HG02678 (cell line): Measurements from ENCODE around the gene ISY1.
A peak's percentile ranks its signal among the peaks of the same experiment; 100 is the strongest.
"Not testable (repeated sequence)": the region's sequence is repeated elsewhere in the genome, so short reads cannot be mapped to it uniquely, and the experiment has no call there.

ENCODE experiments used
- ATAC-seq: cut with Tn5 transposase; IDR thresholded peaks from one replicate; pipeline ENCODE4 v1.9.1; 2021; ENCODE audit warnings: mild to moderate bottlenecking, moderate library complexity; ENCODE audit not compliant: unreplicated experiment

The ISY1 gene

GRCh38 chr3:129160891-129161859, at the start of gene ISY1:
TSS of gene ISY1 (minus strand) at chr3:129161063. CDS start at chr3:129160975, 88 bp downstream.
- ATAC-seq, result peak; percentile 80

GRCh38 chr3:129207479-129207878, 46.6 kb upstream of the ISY1 start:
- no peak for ATAC-seq

GRCh38 chr3:129205109-129205832, 44.4 kb upstream of the ISY1 start:
- no peak for ATAC-seq

DNA sequence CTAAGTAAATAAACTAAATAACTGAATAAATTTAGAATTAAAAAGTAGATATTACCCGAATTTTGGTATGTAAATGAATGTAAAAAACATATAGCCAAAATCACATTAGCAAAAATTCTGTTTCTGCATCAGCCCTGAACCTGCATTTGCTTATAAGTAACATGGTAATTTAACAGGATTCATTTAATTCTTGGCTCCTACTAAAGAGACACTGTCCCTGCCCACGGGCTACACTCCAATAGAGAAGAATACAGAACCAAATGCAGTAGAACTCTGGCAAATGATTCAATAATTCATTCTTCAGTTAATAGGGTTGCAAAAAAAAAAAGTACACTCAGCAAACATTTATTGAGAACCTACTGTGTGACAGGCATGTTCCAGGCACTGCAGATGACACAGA, 43.6 kb upstream of the ISY1 start:
- no peak for ATAC-seq

DNA sequence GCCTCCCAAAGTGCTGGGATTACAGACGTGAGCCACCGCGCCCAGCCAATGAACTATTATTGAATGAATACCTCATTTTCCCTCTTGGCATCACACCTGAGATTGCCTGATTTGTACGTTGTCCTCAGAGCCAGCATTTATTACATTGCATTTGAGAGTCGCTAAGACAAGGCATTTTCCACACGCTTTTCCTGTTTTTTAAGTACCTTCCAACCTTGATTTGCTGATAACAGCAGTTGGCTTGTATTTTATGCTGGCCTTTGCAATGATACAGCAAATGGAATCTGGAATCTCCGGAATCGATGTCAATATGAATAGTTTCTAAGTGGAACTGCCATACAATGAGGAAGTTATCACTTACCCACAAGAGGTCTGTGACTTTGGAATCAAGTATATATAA, 38.5 kb upstream of the ISY1 start:
- no peak for ATAC-seq

GRCh38 chr3:129197321-129197720, 36.5 kb upstream of the ISY1 start:
- ATAC-seq, result no peak

DNA sequence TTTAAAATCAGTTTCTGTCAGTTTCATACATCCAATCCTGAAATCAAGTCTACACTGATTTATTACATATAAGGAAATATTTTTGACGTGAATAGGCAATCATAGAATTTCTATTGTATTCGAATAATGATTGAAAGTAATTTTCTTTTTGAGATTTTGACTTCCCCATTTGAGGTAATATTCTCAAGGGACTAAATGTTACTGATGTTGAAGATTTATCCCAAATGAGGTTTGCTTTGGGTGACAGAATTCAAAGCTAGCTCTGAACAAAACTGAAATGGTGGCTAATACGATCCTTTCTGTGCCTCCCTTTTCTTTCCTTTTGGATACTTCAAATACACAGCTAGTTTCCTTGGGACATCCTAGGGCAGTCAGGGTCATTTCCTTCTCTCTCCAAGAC, 35.7 kb upstream of the ISY1 start:
- no peak for ATAC-seq

GRCh38 chr3:129195731-129196256, 34.9 kb upstream of the ISY1 start:
- ATAC-seq, result no peak

- ATAC-seq, result not testable (repeated sequence)
Measured at GRCh38 chr3:129189793-129190192, 28.9 kb upstream of the ISY1 start.

- ATAC-seq, result no peak
Measured at GRCh38 chr3:129187857-129188256, 27.0 kb upstream of the ISY1 start.

DNA sequence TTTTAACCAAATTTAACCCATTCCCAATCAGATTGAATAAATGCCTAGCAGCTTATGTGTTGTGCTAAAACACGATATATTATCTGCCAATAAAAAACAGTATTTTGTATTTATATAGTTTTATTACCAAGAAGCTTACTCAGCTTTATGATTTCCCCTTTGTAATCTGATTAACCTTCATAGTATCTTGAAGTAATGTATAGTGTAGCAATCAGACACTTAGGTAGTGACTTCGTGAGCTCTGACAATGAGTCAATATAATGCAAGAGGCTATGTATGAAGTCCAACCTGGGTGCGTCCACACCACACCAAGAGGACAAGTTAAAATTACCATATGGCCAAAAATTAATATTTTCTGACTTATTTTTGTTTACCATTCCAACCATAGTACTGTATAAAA, 24.9 kb upstream of the ISY1 start:
- no peak for ATAC-seq

- ATAC-seq, result not testable (repeated sequence)
Measured at GRCh38 chr3:129184784-129185542, 24.1 kb upstream of the ISY1 start.

DNA sequence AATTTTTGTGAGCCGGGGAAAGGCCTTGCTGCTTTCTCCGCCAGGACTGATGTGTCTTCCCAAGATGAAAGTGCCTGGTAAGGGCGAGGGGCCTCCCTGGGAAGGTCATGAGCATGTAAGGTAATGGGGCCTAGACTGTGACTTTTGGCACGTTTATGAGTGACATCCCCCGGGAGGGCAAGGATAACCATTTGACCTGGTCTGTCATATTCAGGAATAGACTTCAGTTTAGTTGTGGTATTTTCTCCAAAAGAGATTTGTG, 23.5 kb upstream of the ISY1 start:
- peak; percentile 5 for ATAC-seq

DNA sequence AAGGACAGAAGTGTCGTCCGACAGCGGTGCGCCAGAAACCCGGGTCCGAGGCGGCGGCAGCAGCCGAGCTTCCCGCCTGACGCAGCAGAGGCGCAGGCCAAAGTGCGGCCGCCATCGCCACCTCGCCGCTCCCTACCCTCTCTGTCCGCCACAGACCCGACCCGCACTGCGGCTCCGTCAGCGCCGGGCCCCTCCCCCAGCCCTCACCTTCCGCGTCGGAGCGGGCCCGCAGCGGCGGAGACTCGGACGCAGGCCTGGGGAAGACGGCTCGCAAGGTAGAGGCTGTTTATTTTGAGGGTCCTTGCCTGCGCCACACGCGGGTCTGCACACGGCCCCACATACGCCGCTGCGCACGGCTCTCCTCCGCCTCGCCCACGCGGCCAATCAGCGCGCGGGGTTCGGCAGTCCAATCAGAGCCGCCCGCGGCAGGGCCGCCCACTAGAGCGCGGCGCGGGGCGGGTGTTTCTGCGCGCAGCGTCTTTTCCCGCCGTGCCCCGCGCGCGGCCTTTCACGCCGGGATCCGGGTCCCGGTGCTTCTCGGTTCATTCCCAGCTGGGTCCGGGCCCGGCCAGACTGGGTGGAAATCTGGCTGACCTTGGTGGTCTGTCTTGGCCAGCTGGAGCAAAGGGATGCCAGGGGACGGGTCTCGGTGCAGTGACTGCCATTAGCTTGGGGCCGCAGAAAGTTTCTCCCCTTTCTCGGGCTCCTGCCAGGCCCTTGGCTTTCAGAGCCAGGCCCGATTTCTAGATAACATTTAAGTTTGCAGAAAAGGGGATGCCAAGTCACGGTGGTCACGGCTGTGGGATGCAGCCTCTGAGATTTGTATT, 22.9 kb upstream of the ISY1 start, which contains the start of gene CNBP:
CNBP (minus strand) TSS at position 328 of the 827 bp plus-strand sequence. CDS start 12,139 bp downstream, outside the sequence.
- peak; percentile 94 for ATAC-seq

DNA sequence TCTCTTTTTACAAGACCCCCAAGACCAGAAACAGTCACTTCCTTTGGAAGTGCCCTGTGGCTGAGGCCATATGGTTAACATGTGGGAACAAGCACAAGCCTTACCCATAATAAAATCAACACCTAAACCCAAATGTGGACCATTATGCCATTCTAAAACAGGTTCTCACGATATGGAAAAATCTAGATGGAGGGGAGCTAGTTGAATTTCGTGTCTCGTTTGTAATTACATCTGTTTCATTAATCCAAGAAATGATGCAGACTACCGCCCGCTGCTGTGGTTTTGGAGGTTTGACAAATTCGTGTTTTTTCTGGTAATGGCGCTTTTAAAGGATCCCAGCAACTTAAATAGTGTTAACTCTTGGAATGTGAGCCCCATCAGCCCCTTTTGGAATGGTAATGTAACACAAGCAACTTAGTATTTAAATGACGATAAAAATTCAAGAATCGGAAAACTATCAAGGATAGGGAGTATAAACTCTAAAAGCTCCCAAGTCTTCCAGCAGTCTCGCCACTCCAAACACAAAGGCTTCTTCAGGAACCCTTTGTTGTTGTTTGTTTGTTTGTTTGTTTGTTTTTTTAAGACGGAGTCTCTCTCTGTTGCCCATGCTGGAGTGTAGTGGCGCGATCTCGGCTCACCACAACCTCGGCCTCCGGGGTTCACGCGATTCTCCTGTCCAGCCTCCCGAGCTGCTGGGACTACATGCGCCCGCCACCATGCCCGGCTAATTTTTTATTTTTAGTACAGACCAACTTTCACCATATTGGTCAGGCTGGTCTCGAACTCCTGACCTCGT, 21.7 kb upstream of the ISY1 start:
- no peak for ATAC-seq

DNA sequence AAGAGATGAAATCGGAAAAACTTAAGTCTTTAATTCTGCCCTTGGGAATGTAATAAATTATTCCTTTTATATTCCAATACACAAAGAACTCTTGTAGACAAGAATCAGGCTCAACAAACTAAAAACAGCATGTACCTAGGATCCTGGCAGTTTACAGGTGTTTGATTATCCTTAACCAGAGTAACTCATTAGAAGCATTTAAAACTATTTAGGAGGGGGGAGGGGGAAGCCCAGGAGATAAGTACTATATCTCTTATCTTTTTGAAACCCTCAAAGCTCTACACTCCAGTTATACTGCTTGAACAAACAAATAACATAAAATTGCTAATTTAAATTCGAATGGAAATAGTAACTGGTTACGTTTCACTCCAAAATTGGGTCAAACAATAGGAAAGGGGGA, 21.0 kb upstream of the ISY1 start:
- ATAC-seq, result no peak

DNA sequence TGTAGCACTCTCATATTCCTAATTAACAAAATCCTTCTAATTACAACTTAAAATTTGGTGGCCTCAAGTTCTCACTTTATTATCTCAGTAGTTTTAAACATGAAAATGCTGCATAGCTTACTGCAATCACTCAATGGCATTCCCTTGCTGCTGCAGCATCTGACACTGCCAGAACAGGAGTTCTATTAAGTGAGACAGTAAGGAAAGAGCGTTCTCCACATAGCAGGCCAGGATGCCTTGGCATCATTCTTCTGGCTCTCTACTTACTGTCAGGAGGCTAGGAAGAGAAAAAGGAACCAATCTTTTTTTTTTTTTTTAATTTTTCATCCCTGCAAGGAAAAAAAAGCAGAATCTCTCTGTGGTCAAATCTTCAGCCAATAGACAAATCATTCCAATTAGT, 19.6 kb upstream of the ISY1 start:
- no peak for ATAC-seq

DNA sequence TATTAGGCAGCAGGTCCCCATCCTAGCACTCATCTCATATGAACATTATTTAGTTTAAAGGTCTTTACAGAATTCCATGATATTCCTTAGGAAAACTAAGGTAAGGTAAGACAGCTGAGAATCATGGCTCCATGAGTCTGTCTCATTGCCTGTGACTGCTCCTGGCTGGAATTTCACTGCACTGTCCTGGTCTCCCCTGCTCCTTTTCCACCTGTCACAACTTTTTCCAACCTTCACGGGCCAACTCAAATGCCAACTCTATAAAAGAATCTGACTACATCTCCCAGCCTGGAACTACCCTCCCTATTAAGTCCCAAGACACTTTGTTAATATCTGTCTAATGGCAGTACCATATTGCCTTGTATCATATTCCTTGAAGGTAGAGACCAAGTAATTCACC, 15.2 kb upstream of the ISY1 start:
- ATAC-seq, result no peak

DNA sequence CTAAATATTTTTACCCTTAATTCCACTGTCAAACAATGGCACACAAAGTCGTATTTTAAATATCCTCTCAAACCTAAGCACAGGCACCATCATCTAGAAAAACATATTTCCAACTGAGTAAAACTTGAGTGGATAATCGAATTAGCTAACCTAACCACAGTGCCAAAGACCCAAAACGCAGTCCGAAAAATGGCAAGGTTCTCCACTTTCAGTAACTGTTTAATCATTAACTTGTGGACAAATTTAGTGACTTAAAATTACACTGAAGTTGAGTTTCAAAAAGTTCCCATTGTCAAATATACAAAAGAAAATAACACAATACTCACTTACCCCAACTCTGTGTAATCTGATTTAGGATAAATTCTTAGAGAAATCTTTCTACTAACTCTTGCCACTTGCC, 12.9 kb upstream of the ISY1 start:
- no peak for ATAC-seq
